Osteoblast (primary cell): ENCODE data around the gene SMIM43. TPM values are rescaled to one million over a fixed set of nuclear protein-coding genes. Genes with fewer than 3 reads are reported as not detected.

Source experiments
- DNase-seq: peaks from one replicate; pipeline ENCODE4 v3.0.0; 2011; ENCODE audit warnings: low spot score, mixed read lengths; ENCODE audit not compliant: insufficient read length; ENCODE audit errors: missing footprints
- H2AFZ ChIP-seq: 2 replicates; pipeline ENCODE4 v1.6.0; 2011; ENCODE audit warnings: mild to moderate bottlenecking, low read length
- H3K27ac ChIP-seq: 2 replicates; pipeline ENCODE4 v1.5.1; 2011; ENCODE audit warnings: mild to moderate bottlenecking, low read depth, low read length, moderate library complexity
- H3K27me3 ChIP-seq: 2 replicates; pipeline ENCODE4 v1.6.0; 2012; ENCODE audit warnings: mild to moderate bottlenecking, control low read depth, inconsistent platforms, low read length, moderate library complexity; ENCODE audit not compliant: insufficient read depth
- H3K36me3 ChIP-seq: 2 replicates; pipeline ENCODE4 v1.5.1; 2011; ENCODE audit warnings: mild to moderate bottlenecking, low read length, control low read depth, moderate library complexity; ENCODE audit not compliant: insufficient read depth
- H3K4me1 ChIP-seq: 2 replicates; pipeline ENCODE4 v1.5.1; 2011; ENCODE audit warnings: mild to moderate bottlenecking, low read length, control low read depth, moderate library complexity; ENCODE audit not compliant: insufficient read depth
- H3K4me2 ChIP-seq: 2 replicates; pipeline ENCODE4 v1.6.0; 2011; ENCODE audit warnings: mild to moderate bottlenecking, low read length; ENCODE audit not compliant: insufficient read depth
- H3K4me3 ChIP-seq: fragments of 200-600 bp; sonication (generic); 3 replicates; pipeline ENCODE4 v1.5.1; 2012; ENCODE audit warnings: mild to moderate bottlenecking, low read length, inconsistent platforms; ENCODE audit not compliant: insufficient read depth
- H3K79me2 ChIP-seq: 2 replicates; pipeline ENCODE4 v1.6.0; 2012; ENCODE audit warnings: mild to moderate bottlenecking, low read length, control low read depth, inconsistent platforms; ENCODE audit not compliant: insufficient read depth
- H3K9me3 ChIP-seq: 2 replicates; pipeline ENCODE4 v1.5.1; 2011; ENCODE audit warnings: low read depth, low read length, control low read depth
- H4K20me1 ChIP-seq: 2 replicates; pipeline ENCODE4 v1.6.0; 2012; ENCODE audit warnings: mild to moderate bottlenecking, low read length, control low read depth; ENCODE audit not compliant: insufficient read depth
- total RNA-seq: library from RNA; depleted of rRNA; stranded (reverse); fragments of >200 nt; gene quantifications from 2 replicates; pipeline ENCODE4 v1.2.3, GENCODE V29; 2012
- TF ChIP-seq, protein P1 (sequence below): IDR thresholded peaks from 2 replicates; pipeline ENCODE4 v1.5.1; 2011; ENCODE audit warnings: mild to moderate bottlenecking, low read depth, low read length, moderate library complexity; ENCODE audit errors: extremely low read depth

The SMIM43 gene
- total RNA-seq, 1 donor = 0.72 TPM

GRCh38 chr4:121776610-121777401 lies 11.8 kb upstream of the SMIM43 start:
- DNase-seq = no peak
- no peaks in the 10 kb centered on the region for H4K20me1 ChIP-seq
- H3K36me3 ChIP-seq = no peaks in the 10 kb centered on the region
- H3K79me2 ChIP-seq = no peaks in the 10 kb centered on the region
- H3K27ac ChIP-seq = no peak overlapping the region
- no peak overlapping the region for H3K4me2 ChIP-seq
- H3K9me3 ChIP-seq = no peaks in the 10 kb centered on the region
- TF ChIP-seq, protein P1, sequence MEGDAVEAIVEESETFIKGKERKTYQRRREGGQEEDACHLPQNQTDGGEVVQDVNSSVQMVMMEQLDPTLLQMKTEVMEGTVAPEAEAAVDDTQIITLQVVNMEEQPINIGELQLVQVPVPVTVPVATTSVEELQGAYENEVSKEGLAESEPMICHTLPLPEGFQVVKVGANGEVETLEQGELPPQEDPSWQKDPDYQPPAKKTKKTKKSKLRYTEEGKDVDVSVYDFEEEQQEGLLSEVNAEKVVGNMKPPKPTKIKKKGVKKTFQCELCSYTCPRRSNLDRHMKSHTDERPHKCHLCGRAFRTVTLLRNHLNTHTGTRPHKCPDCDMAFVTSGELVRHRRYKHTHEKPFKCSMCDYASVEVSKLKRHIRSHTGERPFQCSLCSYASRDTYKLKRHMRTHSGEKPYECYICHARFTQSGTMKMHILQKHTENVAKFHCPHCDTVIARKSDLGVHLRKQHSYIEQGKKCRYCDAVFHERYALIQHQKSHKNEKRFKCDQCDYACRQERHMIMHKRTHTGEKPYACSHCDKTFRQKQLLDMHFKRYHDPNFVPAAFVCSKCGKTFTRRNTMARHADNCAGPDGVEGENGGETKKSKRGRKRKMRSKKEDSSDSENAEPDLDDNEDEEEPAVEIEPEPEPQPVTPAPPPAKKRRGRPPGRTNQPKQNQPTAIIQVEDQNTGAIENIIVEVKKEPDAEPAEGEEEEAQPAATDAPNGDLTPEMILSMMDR = no peak
- H3K4me1 ChIP-seq = peaks cover 2% of the 10 kb centered on the region
- H3K27me3 ChIP-seq = no peaks in the 10 kb centered on the region
- no peak overlapping the region for H2AFZ ChIP-seq
- H3K4me3 ChIP-seq = no peak overlapping the region

DNA sequence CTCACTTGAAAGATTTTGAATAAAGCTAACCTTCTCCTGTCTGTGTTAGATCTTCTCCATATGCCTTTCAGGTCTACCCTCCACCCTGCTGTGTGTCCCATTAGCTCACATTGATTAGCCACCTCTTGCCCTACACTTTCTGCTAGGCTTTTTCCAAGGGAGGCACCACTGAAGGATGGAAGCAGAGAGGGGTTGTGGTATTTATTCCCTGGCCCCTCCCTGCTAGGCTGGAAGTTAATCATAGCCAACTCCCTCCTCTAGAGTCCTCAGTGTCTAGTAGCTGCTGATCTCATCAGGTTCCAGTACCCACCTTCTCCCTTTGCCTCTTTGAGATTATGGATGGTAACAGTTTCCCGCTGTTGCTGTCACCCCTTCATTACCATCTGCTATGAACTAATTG lies 8.9 kb upstream of the SMIM43 start:
- peaks cover 2% of the 10 kb centered on the region for H3K4me1 ChIP-seq
- H4K20me1 ChIP-seq = no peaks in the 10 kb centered on the region
- TF ChIP-seq, protein P1 = no peak
- no peaks in the 10 kb centered on the region for H3K79me2 ChIP-seq
- no peaks in the 10 kb centered on the region for H3K36me3 ChIP-seq
- no peak for DNase-seq
- no peak overlapping the region for H3K4me3 ChIP-seq
- no peak overlapping the region for H3K4me2 ChIP-seq
- H3K27ac ChIP-seq = no peak overlapping the region
- H3K9me3 ChIP-seq = no peaks in the 10 kb centered on the region
- H3K27me3 ChIP-seq = no peaks in the 10 kb centered on the region
- no peak overlapping the region for H2AFZ ChIP-seq

DNA sequence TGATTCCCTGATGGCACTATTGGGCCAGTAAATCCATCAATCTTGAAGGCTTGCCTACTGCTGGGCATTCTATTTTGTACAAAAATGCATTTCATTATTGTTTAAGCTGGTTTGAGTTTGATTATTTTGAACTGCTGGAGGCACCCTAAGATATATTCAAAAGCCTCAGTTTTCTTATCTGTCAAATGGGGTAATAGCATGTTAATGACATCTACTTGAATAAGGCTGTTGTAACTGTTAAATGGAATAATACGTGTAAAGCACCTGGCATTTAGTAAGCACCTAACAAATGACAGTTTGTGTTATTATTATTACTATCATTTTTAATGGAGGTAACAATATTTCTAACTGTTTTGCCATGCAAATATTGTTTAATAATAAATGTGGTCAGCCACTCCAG lies 6.9 kb upstream of the SMIM43 start:
- no peak overlapping the region for H3K4me3 ChIP-seq
- no peak overlapping the region for H3K4me2 ChIP-seq
- DNase-seq = no peak
- H3K36me3 ChIP-seq = no peaks in the 10 kb centered on the region
- no peak overlapping the region for H3K27ac ChIP-seq
- H3K79me2 ChIP-seq = no peaks in the 10 kb centered on the region
- H3K4me1 ChIP-seq = no peaks in the 10 kb centered on the region
- TF ChIP-seq, protein P1 = no peak
- H3K9me3 ChIP-seq = no peaks in the 10 kb centered on the region
- H3K27me3 ChIP-seq = no peaks in the 10 kb centered on the region
- H2AFZ ChIP-seq = no peak overlapping the region
- H4K20me1 ChIP-seq = no peaks in the 10 kb centered on the region

GRCh38 chr4:121769341-121769740 lies 4.4 kb upstream of the SMIM43 start:
- Histone ChIP-seq H3K9me3 (no peaks in the 10 kb centered on the region), H3K79me2 (no peaks in the 10 kb centered on the region)

More at GRCh38 chr4:121769341-121769740, 4.4 kb upstream of the SMIM43 start:
- no peak for DNase-seq
- TF ChIP-seq, protein P1 = no peak
- Histone ChIP-seq H3K27ac (no peak overlapping the region), H3K36me3 (no peaks in the 10 kb centered on the region), H3K4me2 (no peak overlapping the region), H4K20me1 (no peaks in the 10 kb centered on the region), H3K27me3 (no peaks in the 10 kb centered on the region), H3K4me3 (no peak overlapping the region), H3K4me1 (no peaks in the 10 kb centered on the region), H2AFZ (no peak overlapping the region)
